ENCODE results near the gene LRRC42. TPM values are rescaled to one million over a fixed set of nuclear protein-coding genes. Genes with fewer than 3 reads are reported as not detected.

The LRRC42 gene
- polyA plus RNA-seq, 2 of the 4 experiments (the other 2 are of a cell fraction), result 29.7 to 35.1 TPM

DNA sequence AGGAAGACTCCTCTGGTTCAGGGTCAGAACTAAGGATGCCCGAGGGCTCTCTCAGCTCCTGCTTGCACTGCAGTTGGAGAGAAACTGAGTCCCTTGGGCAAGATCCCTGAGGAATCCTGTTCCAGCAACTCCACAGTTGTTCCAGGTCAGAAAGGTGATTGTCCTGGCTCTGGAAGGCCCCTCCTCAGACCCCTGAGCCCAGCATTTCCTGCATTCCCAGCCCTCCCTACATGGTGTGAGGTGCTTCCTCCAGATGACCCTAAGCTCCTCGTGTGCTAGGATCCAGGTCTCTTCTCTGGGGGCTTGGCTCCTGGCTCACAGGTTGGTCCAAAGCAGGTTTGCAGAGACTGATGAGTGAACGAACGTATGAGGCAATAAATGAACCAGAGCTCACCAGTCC lies 60.4 kb downstream of the LRRC42 start:
- ChIA-PET CTCF (interaction anchor here (1.1 to 1.3 kb wide), 2 partner anchors 14 to 115 kb away, joined by 3 to 4 read pairs; no protein-coding TSS in a partner anchor), POLR2A (no interaction called here)
- Histone ChIP-seq H3K27ac (no peak overlapping the region), H3K4me3 (no peak overlapping the region), H3K9me3 (no peaks in the 10 kb centered on the region), H3K4me2 (no peak overlapping the region), H3K4me1 (no peaks in the 10 kb centered on the region)
- TF ChIP-seq, protein P1, sequence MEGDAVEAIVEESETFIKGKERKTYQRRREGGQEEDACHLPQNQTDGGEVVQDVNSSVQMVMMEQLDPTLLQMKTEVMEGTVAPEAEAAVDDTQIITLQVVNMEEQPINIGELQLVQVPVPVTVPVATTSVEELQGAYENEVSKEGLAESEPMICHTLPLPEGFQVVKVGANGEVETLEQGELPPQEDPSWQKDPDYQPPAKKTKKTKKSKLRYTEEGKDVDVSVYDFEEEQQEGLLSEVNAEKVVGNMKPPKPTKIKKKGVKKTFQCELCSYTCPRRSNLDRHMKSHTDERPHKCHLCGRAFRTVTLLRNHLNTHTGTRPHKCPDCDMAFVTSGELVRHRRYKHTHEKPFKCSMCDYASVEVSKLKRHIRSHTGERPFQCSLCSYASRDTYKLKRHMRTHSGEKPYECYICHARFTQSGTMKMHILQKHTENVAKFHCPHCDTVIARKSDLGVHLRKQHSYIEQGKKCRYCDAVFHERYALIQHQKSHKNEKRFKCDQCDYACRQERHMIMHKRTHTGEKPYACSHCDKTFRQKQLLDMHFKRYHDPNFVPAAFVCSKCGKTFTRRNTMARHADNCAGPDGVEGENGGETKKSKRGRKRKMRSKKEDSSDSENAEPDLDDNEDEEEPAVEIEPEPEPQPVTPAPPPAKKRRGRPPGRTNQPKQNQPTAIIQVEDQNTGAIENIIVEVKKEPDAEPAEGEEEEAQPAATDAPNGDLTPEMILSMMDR (IDR thresholded peaks at IDR 0.05), result no peak
- no peak for TF ChIP-seq CHD2 (IDR thresholded peaks at IDR 0.05; ENCODE audit: low read length, partially characterized antibody)
- no peak for TF ChIP-seq POLR2A (IDR thresholded peaks at IDR 0.05; ENCODE audit: low read length)
- no peak for TF ChIP-seq RFX5 (IDR thresholded peaks at IDR 0.05)
- no peak for TF ChIP-seq SREBF2 (IDR thresholded peaks at IDR 0.05)
- no peak for TF ChIP-seq JUN (IDR thresholded peaks at IDR 0.05)
- no peak for TF ChIP-seq KDM1A (IDR thresholded peaks at IDR 0.05; ENCODE audit: low read depth)
- TF ChIP-seq EHF (CRISPR knock-in tag; IDR thresholded peaks at IDR 0.05), result no peak
- TF ChIP-seq, protein P2, sequence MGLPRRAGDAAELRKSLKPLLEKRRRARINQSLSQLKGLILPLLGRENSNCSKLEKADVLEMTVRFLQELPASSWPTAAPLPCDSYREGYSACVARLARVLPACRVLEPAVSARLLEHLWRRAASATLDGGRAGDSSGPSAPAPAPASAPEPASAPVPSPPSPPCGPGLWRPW (IDR thresholded peaks at IDR 0.05), result no peak
- TF ChIP-seq RCOR1 (IDR thresholded peaks at IDR 0.05; ENCODE audit: low read depth, low read length), result no peak
- no peak for TF ChIP-seq FOSB (CRISPR knock-in tag; IDR thresholded peaks at IDR 0.05)
- no peak for TF ChIP-seq CHD4 (IDR thresholded peaks at IDR 0.05; ENCODE audit: borderline replicate concordance)
- TF ChIP-seq CBX2 (IDR thresholded peaks at IDR 0.05; ENCODE audit: borderline replicate concordance, low read depth), result no peak
- no peak for TF ChIP-seq BHLHE40 (IDR thresholded peaks at IDR 0.05; ENCODE audit: low read depth, low read length)
- no peak for TF ChIP-seq HOXB13 (CRISPR knock-in tag; IDR thresholded peaks at IDR 0.05; ENCODE audit: low read depth)
- TF ChIP-seq, protein P3, sequence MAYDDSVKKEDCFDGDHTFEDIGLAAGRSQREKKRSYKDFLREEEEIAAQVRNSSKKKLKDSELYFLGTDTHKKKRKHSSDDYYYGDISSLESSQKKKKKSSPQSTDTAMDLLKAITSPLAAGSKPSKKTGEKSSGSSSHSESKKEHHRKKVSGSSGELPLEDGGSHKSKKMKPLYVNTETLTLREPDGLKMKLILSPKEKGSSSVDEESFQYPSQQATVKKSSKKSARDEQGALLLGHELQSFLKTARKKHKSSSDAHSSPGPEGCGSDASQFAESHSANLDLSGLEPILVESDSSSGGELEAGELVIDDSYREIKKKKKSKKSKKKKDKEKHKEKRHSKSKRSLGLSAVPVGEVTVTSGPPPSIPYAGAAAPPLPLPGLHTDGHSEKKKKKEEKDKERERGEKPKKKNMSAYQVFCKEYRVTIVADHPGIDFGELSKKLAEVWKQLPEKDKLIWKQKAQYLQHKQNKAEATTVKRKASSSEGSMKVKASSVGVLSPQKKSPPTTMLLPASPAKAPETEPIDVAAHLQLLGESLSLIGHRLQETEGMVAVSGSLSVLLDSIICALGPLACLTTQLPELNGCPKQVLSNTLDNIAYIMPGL (CRISPR knock-in tag; IDR thresholded peaks at IDR 0.05; ENCODE audit: borderline replicate concordance), result no peak
- TF ChIP-seq, protein P4, sequence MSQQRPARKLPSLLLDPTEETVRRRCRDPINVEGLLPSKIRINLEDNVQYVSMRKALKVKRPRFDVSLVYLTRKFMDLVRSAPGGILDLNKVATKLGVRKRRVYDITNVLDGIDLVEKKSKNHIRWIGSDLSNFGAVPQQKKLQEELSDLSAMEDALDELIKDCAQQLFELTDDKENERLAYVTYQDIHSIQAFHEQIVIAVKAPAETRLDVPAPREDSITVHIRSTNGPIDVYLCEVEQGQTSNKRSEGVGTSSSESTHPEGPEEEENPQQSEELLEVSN (IDR thresholded peaks at IDR 0.05; ENCODE audit: borderline replicate concordance, low read depth), result no peak
- no peak for TF ChIP-seq EHMT2 (IDR thresholded peaks at IDR 0.05; ENCODE audit: low read depth)
- ATAC-seq, result no peak
- no peak for DNase-seq (ENCODE audit: low read depth in 1 of 2, low spot score in 1 of 2)
- FAIRE-seq, result no peak
- 42% methylated on average over 4 of the region's 4 CpGs for WGBS (ENCODE audit: missing lambda C conversion rate)

DNA sequence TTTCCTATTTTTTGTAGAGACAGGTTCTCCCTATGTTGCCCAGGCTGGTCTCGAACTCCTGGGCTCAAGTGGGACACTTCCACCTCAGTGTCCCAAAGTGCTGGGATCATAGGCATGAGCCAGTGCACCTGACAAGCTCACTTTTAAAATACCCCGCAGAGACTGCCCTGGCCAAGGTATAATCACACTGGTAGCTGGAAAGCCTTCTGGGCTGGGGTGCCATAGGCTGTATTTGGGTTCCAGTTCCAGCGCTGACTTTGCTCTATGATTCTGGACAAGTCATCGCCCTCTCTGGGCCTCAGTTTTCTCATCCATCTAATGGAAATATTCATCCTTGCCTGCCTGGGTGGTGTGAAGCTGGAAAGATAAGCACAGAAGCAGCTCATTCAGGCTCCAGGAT lies 61.5 kb downstream of the LRRC42 start:
- 52% methylated on average over 4 of the region's 4 CpGs for WGBS (ENCODE audit: missing lambda C conversion rate)
- ChIA-PET CTCF (interaction anchor here (0.9 kb wide), 1 partner anchor 19 kb away, joined by 3 read pairs; no protein-coding TSS in a partner anchor), POLR2A (no interaction called here)
- no peaks in the 10 kb centered on the region for H3K9me3 ChIP-seq
- no peak for TF ChIP-seq EP300 (IDR thresholded peaks at IDR 0.05)
- TF ChIP-seq FOSB (CRISPR knock-in tag; IDR thresholded peaks at IDR 0.05), result no peak
- TF ChIP-seq, protein P5, sequence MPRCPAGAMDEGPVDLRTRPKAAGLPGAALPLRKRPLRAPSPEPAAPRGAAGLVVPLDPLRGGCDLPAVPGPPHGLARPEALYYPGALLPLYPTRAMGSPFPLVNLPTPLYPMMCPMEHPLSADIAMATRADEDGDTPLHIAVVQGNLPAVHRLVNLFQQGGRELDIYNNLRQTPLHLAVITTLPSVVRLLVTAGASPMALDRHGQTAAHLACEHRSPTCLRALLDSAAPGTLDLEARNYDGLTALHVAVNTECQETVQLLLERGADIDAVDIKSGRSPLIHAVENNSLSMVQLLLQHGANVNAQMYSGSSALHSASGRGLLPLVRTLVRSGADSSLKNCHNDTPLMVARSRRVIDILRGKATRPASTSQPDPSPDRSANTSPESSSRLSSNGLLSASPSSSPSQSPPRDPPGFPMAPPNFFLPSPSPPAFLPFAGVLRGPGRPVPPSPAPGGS (IDR thresholded peaks at IDR 0.05), result no peak
- TF ChIP-seq, protein P4 (IDR thresholded peaks at IDR 0.05; ENCODE audit: borderline replicate concordance, low read depth), result no peak
- no peak for TF ChIP-seq SMC3 (IDR thresholded peaks at IDR 0.05)
- FAIRE-seq, result no peak
- H3K4me2 ChIP-seq, result no peak overlapping the region
- DNase-seq (ENCODE audit: low read depth in 1 of 2, low spot score in 1 of 2), result no peak
- no peak overlapping the region for H3K27ac ChIP-seq
- ATAC-seq, result no peak
- no peaks in the 10 kb centered on the region for H3K4me1 ChIP-seq
- no peak overlapping the region for H3K4me3 ChIP-seq

Measured in A549 (cell line).